NCI-H1417 (cell line): ENCODE results near the gene OR52W1.
"Not testable (repeated sequence)": the region's sequence is repeated elsewhere in the genome, so short reads cannot be mapped to it uniquely, and the experiment has no call there.

Experiments used
- DNase-seq, 3 experiments: peaks; one replicate each; lab custom pipeline; 2025; lab: John Stamatoyannopoulos, UW

The OR52W1 gene

GRCh38 chr11:6217722-6218121 lies 18.7 kb downstream of the OR52W1 start:
- DNase-seq: no peak

DNA sequence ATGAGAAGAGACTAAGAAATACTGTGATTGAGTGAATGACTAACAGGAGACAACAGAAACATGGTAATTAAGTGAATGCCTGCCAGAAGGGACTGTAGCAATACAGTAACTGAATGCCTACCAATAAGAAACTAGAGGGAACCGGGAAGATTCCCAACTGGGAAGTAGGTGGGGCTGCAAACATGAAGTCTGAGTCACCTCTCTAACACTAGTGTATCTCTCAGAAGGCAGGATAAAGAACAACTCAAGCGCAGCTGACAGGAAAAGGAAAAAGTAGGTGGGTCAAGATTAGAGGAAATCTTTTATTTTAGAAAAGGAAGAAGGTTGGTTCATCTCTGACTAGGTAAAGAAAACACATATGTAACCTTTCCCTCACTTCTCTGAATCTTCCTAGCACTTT lies 20.3 kb downstream of the OR52W1 start:
- no peak for DNase-seq

DNA sequence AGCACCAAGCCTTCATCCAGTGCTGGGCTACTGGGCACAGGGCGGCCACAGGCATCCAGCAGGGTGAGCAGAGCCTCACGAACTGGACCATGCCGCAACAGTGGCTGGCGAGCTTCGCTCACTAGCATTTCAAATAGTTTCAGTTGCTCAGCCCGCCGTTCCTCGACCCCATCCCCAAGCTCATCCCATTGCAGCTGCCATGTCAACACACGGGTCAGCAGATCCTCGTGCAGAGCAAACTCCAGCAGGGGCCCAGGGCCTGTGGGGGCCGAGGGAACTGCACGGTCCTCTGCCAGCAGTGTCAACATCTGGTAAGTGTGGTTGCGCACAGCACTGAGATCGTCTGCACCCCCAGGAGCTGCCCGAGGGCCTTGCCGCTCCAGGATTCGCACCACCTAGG lies 24.8 kb downstream of the OR52W1 start:
- no peak for DNase-seq

DNA sequence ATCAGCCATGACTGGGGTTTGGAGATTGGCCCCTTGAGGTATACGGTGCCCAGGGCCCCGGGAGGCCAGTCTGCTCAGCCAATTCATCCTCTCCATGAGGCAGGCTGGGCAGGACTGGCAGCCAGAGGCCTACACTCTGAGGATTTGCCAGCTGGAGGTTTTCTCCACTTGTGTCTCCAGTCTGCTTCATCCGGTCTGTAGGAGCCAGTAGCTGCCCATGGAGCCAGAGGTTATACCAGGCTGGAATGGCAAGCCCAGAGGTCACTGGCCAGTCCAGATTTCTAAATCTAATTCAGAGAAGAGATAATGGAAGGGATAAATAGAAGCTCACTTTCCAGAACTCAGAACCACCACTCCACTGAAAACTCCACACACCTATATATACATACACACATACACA lies 25.4 kb downstream of the OR52W1 start:
- DNase-seq: no peak

- no peak for DNase-seq
These were observed 26.0 kb downstream of the OR52W1 start for GRCh38 chr11:6225024-6225423.

GRCh38 chr11:6225896-6226295 lies 26.9 kb downstream of the OR52W1 start:
- no peak for DNase-seq

DNA sequence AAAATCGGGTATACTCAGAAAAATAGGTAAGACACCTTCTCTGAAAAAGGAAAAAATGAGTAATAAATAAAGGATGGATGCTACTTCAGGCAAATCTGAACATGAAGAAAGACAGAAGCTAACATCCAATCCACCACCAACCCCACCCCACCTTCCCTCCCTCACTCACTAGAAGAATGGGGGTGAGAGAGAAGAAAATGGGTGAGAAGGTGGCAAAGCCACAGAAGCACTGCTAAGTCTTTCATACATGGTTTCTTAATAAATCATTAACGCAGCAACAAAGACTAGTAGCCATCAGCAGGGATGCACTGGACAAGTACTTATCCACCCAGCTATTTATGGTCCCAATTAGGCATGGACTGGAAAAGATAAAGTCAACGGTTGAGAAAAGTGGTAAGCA lies 29.5 kb downstream of the OR52W1 start:
- no peak for DNase-seq

GRCh38 chr11:6229911-6230310 lies 30.9 kb downstream of the OR52W1 start:
- no peak for DNase-seq

DNA sequence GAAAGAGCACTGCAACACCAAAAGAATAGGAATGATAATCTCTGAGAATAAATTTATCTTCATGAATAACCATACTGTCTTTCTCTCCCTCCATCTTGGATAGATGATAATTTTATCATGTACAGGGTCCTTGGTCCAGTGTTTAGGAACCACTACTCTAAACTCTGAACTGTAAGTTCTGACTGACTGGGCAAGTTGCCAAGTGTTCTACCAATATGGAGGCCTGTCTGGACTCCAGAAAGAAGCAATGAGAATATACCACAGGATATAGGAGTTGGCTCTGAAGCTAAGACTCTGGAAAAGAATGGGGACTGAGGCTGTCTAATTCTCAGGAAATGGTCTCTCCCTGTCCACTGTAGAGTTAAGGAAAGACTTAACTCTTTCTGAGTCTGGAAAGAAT lies 33.9 kb downstream of the OR52W1 start:
- DNase-seq: peak in 1 of 3 experiments; percentile 1

GRCh38 chr11:6233984-6234386 lies 35.0 kb downstream of the OR52W1 start:
- DNase-seq: no peak

DNA sequence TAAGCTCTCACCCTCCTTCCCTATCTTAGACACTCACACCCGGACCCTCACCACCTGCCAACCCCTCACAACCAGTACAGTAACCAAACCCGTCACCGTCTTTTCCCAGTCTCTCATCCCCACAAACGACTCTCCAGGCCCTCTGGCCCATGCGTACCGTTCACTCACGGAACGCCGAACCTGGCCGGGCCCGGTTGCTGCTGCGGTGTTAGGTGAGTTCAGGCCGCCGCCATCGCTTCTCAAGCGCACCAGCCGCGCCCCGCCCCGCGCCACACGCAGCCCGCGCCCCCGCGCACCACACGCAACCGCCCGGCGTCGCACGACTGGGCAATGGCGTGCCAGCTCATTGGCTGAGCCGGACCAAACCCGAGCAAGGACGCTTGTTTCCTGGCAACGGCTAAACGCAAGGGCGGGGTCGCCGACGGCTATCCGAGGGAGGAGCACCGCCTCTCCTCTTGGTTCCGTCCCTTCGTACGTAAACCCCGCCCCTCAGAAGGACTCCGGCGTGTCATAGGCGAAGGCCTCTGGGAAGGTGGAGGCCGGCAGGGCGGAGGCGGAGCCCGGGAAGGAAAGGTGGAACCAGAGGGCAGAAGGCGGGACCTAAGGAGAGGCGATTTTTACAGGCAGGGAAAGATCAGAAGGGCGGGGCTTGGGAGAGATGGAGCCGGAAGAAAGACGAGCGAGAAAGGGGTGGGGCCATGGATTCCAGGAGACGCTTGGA lies 35.5 kb downstream of the OR52W1 start, which contains the start of gene FHIP1B:
Gene FHIP1B, minus strand, starts transcription at position 250 of the 721 bp plus-strand sequence. CDS start 10,120 bp downstream, outside the sequence.
- peak; percentile 99 to 100 (median 100) for DNase-seq

DNA sequence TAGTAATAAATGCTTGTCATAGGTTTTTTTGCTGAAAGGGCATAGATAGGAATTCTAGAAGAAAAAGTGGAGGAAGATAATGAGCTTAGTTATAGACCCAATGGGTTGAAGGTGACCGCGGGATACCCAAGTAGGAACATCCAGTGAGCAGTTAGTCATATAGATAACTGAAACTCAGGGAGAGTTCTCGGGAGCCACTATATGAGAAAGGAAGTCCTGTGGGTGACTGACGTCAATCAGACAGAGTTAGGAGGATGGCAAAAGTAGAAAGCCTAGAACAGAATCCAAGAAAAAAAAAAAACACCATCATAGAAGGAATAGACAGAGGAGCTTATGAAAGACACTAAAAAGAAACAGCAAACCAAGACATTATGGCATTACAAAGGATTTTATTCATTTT lies 38.2 kb downstream of the OR52W1 start:
- DNase-seq: no peak

DNA sequence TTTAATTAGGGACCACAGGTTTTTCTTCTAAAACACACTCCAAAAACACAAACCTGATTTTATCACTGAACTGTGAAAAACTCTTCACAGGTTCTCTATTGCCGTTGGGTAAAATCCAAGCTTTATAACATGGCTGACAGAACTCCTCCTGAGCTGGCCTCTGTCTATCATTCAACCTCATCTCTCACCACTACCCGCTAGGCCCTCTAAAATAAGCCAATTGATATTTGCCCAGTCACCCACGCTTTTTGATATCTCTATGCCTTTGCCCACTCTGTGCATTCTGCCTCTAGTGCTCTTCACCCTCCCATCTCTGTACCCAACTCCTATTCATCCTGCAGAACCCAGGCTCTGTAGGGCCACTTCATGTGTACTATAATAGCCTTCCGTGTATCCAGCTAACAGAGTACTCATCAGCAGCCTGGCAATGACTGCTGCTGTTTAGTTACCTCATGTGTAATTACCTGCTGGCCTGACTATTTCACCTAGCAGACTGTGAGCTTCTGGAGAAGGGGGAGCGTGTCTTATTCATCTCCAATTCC lies 38.8 kb downstream of the OR52W1 start:
- peak in 1 of 3 experiments; percentile 27 for DNase-seq

GRCh38 chr11:6238902-6239301 lies 39.9 kb downstream of the OR52W1 start, which contains the start of gene CNGA4:
CNGA4 (plus strand) TSS chr11:6239089; CDS start chr11:6239207, 118 bp downstream.
- DNase-seq: peak in 2 of 3 experiments; percentile 19 to 36

DNA sequence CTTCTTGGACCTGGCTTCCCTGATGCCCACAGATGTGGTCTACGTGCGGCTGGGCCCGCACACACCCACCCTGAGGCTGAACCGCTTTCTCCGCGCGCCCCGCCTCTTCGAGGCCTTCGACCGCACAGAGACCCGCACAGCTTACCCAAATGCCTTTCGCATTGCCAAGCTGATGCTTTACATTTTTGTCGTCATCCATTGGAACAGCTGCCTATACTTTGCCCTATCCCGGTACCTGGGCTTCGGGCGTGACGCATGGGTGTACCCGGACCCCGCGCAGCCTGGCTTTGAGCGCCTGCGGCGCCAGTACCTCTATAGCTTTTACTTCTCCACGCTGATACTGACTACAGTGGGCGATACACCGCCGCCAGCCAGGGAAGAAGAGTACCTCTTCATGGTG lies 41.1 kb downstream of the OR52W1 start:
- no peak for DNase-seq

DNA sequence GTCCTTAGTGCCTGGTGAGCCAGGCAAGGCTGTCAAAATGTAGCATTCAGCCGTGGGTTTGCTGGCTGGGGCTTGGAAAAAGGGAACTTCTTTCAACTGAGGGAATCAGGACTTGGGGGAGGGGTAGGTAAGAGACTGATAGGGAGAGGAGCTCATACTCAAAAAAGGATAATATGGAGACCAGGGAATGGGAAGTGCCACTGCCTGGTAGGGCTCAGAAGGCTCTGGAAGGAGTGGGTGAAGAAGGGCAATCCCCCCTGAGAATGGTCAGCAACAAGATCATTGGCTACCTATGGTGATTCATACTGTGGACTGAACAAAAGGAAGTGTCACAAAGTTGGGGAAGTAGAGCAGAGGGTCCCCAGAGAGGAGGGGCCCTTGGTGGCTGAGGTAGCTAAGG lies 41.8 kb downstream of the OR52W1 start:
- no peak for DNase-seq

DNA sequence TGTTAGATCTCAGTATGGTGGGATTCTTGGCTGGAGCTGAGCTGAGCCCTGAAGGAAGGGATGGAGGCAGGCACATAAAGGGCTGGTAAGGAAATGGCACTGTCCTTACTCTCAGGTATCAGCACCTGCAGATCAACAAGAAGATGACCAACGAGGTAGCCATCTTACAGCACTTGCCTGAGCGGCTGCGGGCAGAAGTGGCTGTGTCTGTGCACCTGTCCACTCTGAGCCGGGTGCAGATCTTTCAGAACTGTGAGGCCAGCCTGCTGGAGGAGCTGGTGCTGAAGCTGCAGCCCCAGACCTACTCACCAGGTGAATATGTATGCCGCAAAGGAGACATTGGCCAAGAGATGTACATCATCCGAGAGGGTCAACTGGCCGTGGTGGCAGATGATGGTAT lies 42.3 kb downstream of the OR52W1 start:
- DNase-seq: no peak

DNA sequence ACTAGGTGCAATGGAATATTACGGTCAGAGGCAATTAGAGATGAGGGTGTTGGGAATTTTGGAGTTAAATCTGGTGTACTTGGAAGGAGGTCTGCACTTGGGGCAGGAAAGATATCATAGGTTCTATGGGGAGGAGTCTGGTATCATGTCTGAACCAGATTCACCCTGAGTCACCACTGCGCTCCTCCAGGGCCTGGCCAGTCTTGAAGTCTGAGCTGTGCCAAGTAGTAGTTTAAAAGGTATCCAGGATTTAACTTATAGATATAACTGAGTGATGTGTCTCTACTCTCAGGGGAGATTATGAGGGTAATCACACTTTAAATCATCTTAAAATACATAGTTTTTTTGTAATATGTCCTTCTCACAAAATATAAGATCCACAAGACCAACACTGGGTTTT lies 46.5 kb downstream of the OR52W1 start:
- DNase-seq: no peak

DNA sequence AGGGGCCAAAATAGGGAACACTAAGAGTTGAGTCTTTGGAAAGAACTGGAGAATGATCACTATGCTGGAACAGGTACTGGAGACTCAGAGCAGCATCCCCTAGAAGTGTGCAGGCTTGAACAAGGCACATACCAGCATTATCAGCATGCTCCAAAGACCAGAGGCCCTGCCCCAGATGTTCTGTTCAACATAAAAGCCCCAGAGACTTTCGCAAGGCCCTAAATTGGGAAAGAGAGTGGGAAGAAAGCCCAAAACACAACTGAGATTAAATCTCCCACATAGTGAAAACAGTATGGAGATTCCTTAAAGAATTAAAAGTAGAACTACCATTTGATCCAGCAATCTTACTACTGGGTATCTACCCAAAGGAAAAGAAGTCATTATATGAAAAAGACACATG lies 49.2 kb downstream of the OR52W1 start:
- DNase-seq: no peak

DNA sequence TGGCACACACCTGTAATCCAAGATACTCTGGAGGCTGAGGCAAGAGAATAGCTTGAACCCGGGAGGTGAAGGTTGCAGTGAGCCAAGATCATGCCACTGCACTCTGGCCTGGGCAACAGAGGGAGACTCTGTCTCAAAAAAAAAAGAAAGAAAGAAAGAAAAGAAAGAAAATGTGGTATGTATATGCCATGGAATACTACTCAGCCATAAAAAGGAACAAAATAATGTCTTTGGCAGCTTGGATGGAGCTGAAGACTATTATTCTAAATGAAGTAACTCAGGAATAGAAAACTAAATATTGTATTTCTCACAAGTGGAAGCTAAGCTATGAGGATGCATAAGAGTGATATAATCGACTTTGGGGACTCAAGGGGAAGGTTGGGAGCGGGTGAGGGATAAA lies 49.9 kb downstream of the OR52W1 start:
- not testable (repeated sequence) for DNase-seq
